SK-N-SH (cell line): Measurements from ENCODE around the gene PTPRK. TPM values are rescaled to one million over a fixed set of nuclear protein-coding genes. Genes with fewer than 3 reads are reported as not detected.

Source experiments
- CTCF ChIA-PET: fragments of 300-600, 350-600 bp; formaldehyde crosslinking; extraction: SDS; loops from one replicate; lab custom pipeline; 2021; lab: Yijun Ruan, JAX
- POLR2A ChIA-PET: fragments of 350-600 bp; sonication (Branson Sonifier 250); formaldehyde crosslinking; extraction: SDS; loops from one replicate; lab custom pipeline; 2020; ENCODE audit warnings: antibody characterized with exemption, inconsistent platforms; lab: Yijun Ruan, JAX
- DNase-seq: peaks from one replicate; pipeline ENCODE4 v3.0.0; 2012
- H2AFZ ChIP-seq: fragments of 200-600 bp; sonication (generic); 2 replicates; pipeline ENCODE4 v1.8.1; 2016; ENCODE audit warnings: antibody characterized with exemption, mild to moderate bottlenecking, low read depth
- H3F3A ChIP-seq: fragments of 200-600 bp; sonication (generic); replicated peaks from 2 replicates; pipeline ENCODE3; 2016; ENCODE audit warnings: antibody characterized with exemption, mild to moderate bottlenecking; ENCODE audit not compliant: insufficient read depth
- H3K27ac ChIP-seq, 2 experiments: fragments of 200-500 bp in 1 of 2; fragments of 200-600 bp in 1 of 2; sonication (Bioruptor generic) in 1 of 2; sonication (generic), shearing (Covaris generic) in 1 of 2; 2 replicates each; pipeline versions ENCODE4 v1.5.1 to v1.6.1; 2014 to 2016; ENCODE audit warnings: low read depth in 2 of 2, inconsistent platforms in 1 of 2, low read length in 1 of 2, mild to moderate bottlenecking in 1 of 2, mixed read lengths in 1 of 2
- H3K27me3 ChIP-seq: fragments of 200-600 bp; sonication (generic), shearing (Covaris generic); 2 replicates; pipeline ENCODE4 v1.6.1; 2016; ENCODE audit warnings: mixed run types; ENCODE audit not compliant: insufficient read depth
- H3K36me3 ChIP-seq, 2 experiments: fragments of 200-500 bp in 1 of 2; fragments of 200-600 bp in 1 of 2; sonication (Bioruptor generic) in 1 of 2; sonication (generic) in 1 of 2; replicated peaks in 1 of 2; 2 replicates each; pipeline versions ENCODE3 to v1.5.1; 2014 to 2016; ENCODE audit warnings: low read length in 1 of 2, mild to moderate bottlenecking in 1 of 2; ENCODE audit not compliant: insufficient read depth in 2 of 2, control insufficient read depth in 1 of 2
- H3K4me1 ChIP-seq, 2 experiments: fragments of 200-500 bp in 1 of 2; fragments of 200-600 bp in 1 of 2; sonication (Bioruptor generic) in 1 of 2; sonication (generic), shearing (Covaris generic) in 1 of 2; 2 replicates each; pipeline versions ENCODE4 v1.5.1 to v1.6.1; 2014 to 2016; ENCODE audit warnings: low read depth in 1 of 2, low read length in 1 of 2, mixed run types in 1 of 2; ENCODE audit not compliant: insufficient read depth in 2 of 2, control insufficient read depth in 1 of 2
- H3K4me2 ChIP-seq: fragments of 200-600 bp; sonication (generic), shearing (Covaris generic); 2 replicates; pipeline ENCODE4 v1.6.1; 2017; ENCODE audit warnings: mixed run types
- H3K4me3 ChIP-seq, 2 experiments: fragments of 200-500 bp in 1 of 2; fragments of 200-600 bp in 1 of 2; sonication (Bioruptor generic) in 1 of 2; sonication (generic), shearing (Covaris generic) in 1 of 2; 2 replicates each; pipeline versions ENCODE4 v1.5.1 to v1.8.1; 2014 to 2016; ENCODE audit warnings: low read depth in 2 of 2, inconsistent platforms in 1 of 2, low read length in 1 of 2, mild to moderate bottlenecking in 1 of 2, mixed read lengths in 1 of 2, moderate library complexity in 1 of 2
- H3K79me2 ChIP-seq: fragments of 200-600 bp; sonication (generic); 2 replicates; pipeline ENCODE4 v1.8.1; 2017; ENCODE audit warnings: mild to moderate bottlenecking; ENCODE audit not compliant: insufficient read depth
- H3K9ac ChIP-seq: fragments of 200-600 bp; sonication (generic); 2 replicates; pipeline ENCODE4 v1.6.1; 2017; ENCODE audit warnings: mixed run types
- H3K9me2 ChIP-seq: fragments of 200-600 bp; sonication (generic); 2 replicates; pipeline ENCODE4 v1.6.1; 2017; ENCODE audit warnings: mixed run types
- H3K9me3 ChIP-seq: fragments of 200-600 bp; sonication (generic); 2 replicates; pipeline ENCODE4 v1.6.1; 2017; ENCODE audit warnings: mixed run types, mild to moderate bottlenecking, moderate library complexity
- H4K20me1 ChIP-seq: fragments of 200-600 bp; sonication (generic); 2 replicates; pipeline ENCODE4 v1.6.1; 2017; ENCODE audit warnings: mild to moderate bottlenecking, mixed run types; ENCODE audit not compliant: insufficient read depth
- CHD2 ChIP-seq: fragments of 150-350 bp; IDR thresholded peaks from 2 replicates; pipeline ENCODE4 v1.6.1; 2018; ENCODE audit warnings: low read length; ENCODE audit not compliant: partially characterized antibody
- FOXJ3 ChIP-seq: sonication (generic); formaldehyde crosslinking; IDR thresholded peaks from 2 replicates; pipeline ENCODE4 v1.5.1; 2020; ENCODE audit warnings: mild to moderate bottlenecking, missing genetic modification reagents
- FOXM1 ChIP-seq: IDR thresholded peaks from 2 replicates; pipeline ENCODE4 v1.4.0; 2012; ENCODE audit warnings: low read depth, mild to moderate bottlenecking
- GABPA ChIP-seq: IDR thresholded peaks from 2 replicates; pipeline ENCODE4 v1.4.0; 2012; ENCODE audit warnings: low read depth, mild to moderate bottlenecking
- MEF2A ChIP-seq: IDR thresholded peaks from 2 replicates; pipeline ENCODE4 v1.4.0; 2012; ENCODE audit warnings: low read depth, borderline replicate concordance
- NRF1 ChIP-seq: IDR thresholded peaks from 2 replicates; pipeline ENCODE4 v1.6.1; 2012; ENCODE audit warnings: low read depth, mild to moderate bottlenecking, low read length
- RFX5 ChIP-seq: IDR thresholded peaks from 2 replicates; pipeline ENCODE4 v1.6.1; 2012; ENCODE audit warnings: mild to moderate bottlenecking, improper control_type of control experiment, low read length
- SMC3 ChIP-seq: IDR thresholded peaks from 2 replicates; pipeline ENCODE4 v1.6.1; 2012; ENCODE audit warnings: low read depth, low read length, improper control_type of control experiment
- TAF1 ChIP-seq: IDR thresholded peaks from 2 replicates; pipeline ENCODE4 v1.6.1; 2012; ENCODE audit warnings: low read depth, mild to moderate bottlenecking, low read length, moderate library complexity, borderline replicate concordance
- TCF12 ChIP-seq: IDR thresholded peaks from 2 replicates; pipeline ENCODE4 v1.4.0; 2012
- TEAD4 ChIP-seq: IDR thresholded peaks from 2 replicates; pipeline ENCODE4 v1.4.0; 2012; ENCODE audit warnings: mild to moderate bottlenecking, borderline replicate concordance; ENCODE audit not compliant: insufficient read depth
- WGBS: methylation state at CpG from one replicate; pipeline ENCODE4 v1.1.6; 2017; ENCODE audit warnings: low lambda C conversion rate; 5-methylcytosine and 5-hydroxymethylcytosine counted together
- polyA plus RNA-seq, 3 experiments: library from polyadenylated mRNA; depleted of rRNA; stranded (reverse); fragments of >200 nt; gene quantifications; 2 replicates each; pipeline ENCODE4 v1.2.3, GENCODE V29; 2012
- TF ChIP-seq, protein P1 (sequence below): fragments of 200-600 bp; sonication (generic); IDR thresholded peaks from 2 replicates; pipeline ENCODE4 v1.6.1; 2017; ENCODE audit warnings: antibody characterized with exemption, mild to moderate bottlenecking, moderate library complexity
- TF ChIP-seq, protein P2 (sequence below): IDR thresholded peaks from 2 replicates; pipeline ENCODE4 v1.4.0; 2012; ENCODE audit warnings: low read depth, borderline replicate concordance
- TF ChIP-seq, protein P3 (sequence below): IDR thresholded peaks from 2 replicates; pipeline ENCODE4 v1.6.1; 2012; ENCODE audit warnings: mild to moderate bottlenecking, low read depth, low read length, moderate library complexity

The PTPRK gene
- polyA plus RNA-seq, 1 of the 3 experiments (the other 2 are of a cell fraction), result 9.5 TPM

DNA sequence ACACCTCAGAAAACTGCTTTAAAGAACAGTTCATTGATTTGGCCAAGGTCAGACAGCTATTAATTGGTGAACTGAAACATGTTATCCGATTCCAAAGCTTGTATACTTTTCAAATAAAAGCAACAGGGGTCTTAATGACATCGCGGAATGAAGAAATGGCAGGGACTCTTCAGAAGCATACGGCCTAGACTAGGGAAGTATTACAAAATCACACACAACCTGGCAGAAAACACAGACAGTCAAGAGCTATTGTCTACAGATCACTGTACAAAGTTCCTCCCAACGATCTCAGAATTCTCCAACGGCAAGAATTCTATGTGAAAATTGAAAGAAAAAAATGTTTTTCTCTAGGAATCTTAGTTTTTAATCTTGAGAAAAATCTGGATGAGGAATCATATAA is 105.5 kb downstream of the PTPRK start:
- Histone ChIP-seq H3K79me2 (peaks cover 14% of the 10 kb centered on the region; the same call in 1 of the 2 replicates), H3K4me2 (no peak overlapping the region), H3K9ac (no peak overlapping the region), H3K27ac (no peak overlapping the region), H3K4me1 (peaks cover 0 to 5% of the 10 kb centered on the region in 2 experiments; a peak in 1 of 4 replicates), H2AFZ (no peak overlapping the region), H3F3A (peaks cover 9% of the 10 kb centered on the region), H3K9me2 (no peaks in the 10 kb centered on the region), H4K20me1 (no peaks in the 10 kb centered on the region), H3K9me3 (no peaks in the 10 kb centered on the region), H3K4me3 (no peak overlapping the region), H3K27me3 (no peaks in the 10 kb centered on the region), H3K36me3 (peaks cover 0 to 10% of the 10 kb centered on the region in 2 experiments)
- 78% methylated on average over 6 of the region's 6 CpGs for WGBS
- CTCF ChIA-PET, result interaction anchor here (1.8 kb wide), 1 partner anchor 10 kb away, joined by 5 read pairs; no protein-coding TSS in a partner anchor
- DNase-seq, result no peak
- POLR2A ChIA-PET, result no interaction called here
- TF ChIP-seq NRF1 (no peak), MEF2A (no peak), FOXJ3 (no peak), TCF12 (no peak), RFX5 (no peak), FOXM1 (no peak), GABPA (no peak), TEAD4 (no peak), SMC3 (no peak), TAF1 (no peak), CHD2 (no peak)
- TF ChIP-seq, protein P1, sequence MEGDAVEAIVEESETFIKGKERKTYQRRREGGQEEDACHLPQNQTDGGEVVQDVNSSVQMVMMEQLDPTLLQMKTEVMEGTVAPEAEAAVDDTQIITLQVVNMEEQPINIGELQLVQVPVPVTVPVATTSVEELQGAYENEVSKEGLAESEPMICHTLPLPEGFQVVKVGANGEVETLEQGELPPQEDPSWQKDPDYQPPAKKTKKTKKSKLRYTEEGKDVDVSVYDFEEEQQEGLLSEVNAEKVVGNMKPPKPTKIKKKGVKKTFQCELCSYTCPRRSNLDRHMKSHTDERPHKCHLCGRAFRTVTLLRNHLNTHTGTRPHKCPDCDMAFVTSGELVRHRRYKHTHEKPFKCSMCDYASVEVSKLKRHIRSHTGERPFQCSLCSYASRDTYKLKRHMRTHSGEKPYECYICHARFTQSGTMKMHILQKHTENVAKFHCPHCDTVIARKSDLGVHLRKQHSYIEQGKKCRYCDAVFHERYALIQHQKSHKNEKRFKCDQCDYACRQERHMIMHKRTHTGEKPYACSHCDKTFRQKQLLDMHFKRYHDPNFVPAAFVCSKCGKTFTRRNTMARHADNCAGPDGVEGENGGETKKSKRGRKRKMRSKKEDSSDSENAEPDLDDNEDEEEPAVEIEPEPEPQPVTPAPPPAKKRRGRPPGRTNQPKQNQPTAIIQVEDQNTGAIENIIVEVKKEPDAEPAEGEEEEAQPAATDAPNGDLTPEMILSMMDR, result no peak
- TF ChIP-seq, protein P2, sequence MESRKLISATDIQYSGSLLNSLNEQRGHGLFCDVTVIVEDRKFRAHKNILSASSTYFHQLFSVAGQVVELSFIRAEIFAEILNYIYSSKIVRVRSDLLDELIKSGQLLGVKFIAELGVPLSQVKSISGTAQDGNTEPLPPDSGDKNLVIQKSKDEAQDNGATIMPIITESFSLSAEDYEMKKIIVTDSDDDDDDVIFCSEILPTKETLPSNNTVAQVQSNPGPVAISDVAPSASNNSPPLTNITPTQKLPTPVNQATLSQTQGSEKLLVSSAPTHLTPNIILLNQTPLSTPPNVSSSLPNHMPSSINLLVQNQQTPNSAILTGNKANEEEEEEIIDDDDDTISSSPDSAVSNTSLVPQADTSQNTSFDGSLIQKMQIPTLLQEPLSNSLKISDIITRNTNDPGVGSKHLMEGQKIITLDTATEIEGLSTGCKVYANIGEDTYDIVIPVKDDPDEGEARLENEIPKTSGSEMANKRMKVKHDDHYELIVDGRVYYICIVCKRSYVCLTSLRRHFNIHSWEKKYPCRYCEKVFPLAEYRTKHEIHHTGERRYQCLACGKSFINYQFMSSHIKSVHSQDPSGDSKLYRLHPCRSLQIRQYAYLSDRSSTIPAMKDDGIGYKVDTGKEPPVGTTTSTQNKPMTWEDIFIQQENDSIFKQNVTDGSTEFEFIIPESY, result no peak
- TF ChIP-seq, protein P3, sequence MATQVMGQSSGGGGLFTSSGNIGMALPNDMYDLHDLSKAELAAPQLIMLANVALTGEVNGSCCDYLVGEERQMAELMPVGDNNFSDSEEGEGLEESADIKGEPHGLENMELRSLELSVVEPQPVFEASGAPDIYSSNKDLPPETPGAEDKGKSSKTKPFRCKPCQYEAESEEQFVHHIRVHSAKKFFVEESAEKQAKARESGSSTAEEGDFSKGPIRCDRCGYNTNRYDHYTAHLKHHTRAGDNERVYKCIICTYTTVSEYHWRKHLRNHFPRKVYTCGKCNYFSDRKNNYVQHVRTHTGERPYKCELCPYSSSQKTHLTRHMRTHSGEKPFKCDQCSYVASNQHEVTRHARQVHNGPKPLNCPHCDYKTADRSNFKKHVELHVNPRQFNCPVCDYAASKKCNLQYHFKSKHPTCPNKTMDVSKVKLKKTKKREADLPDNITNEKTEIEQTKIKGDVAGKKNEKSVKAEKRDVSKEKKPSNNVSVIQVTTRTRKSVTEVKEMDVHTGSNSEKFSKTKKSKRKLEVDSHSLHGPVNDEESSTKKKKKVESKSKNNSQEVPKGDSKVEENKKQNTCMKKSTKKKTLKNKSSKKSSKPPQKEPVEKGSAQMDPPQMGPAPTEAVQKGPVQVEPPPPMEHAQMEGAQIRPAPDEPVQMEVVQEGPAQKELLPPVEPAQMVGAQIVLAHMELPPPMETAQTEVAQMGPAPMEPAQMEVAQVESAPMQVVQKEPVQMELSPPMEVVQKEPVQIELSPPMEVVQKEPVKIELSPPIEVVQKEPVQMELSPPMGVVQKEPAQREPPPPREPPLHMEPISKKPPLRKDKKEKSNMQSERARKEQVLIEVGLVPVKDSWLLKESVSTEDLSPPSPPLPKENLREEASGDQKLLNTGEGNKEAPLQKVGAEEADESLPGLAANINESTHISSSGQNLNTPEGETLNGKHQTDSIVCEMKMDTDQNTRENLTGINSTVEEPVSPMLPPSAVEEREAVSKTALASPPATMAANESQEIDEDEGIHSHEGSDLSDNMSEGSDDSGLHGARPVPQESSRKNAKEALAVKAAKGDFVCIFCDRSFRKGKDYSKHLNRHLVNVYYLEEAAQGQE, result no peak
